SKM-1 (cell line): ENCODE results near the gene HDGFL2.

Experiments used
- DNase-seq: peaks from one replicate; lab custom pipeline; 2025; ENCODE audit not compliant: unreplicated experiment; lab: John Stamatoyannopoulos, UW

The HDGFL2 gene

DNA sequence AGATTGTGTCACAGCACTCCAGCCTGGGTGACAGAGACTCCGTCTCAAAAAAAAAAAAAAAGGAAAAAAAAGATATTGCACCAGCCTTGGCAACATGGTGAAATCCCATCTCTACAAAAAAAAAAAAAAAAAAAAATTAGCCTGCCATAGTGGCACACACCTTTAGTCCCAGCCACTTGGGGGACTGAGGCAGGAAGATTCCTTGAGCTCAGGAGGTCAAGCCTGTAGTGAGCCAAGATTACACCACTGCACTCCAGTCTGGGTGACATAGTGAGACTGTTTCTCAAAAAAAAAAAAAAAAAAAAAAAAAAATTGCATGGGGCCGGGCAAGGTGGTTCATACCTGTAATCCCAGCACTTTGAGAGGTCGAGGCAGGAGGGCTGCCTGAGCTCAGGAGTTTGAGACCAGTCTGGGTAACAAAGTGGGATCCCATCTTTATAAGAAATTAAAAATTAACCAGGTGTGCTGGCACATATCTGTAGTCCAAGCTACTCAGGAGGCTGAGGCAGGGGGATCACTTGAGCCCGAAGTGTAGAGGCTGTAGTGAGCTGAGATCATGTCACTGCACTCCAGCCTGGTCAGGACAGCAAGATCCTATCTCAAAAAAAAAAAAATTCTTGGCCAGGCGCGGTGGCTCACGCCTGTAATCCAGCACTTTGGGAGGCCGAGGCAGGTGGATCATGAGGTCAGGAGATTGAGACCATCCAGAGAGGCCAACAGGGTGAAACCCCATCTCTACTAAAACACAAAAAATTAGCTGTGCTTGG is 7.1 kb upstream of the HDGFL2 start:
- no peak for DNase-seq

DNA sequence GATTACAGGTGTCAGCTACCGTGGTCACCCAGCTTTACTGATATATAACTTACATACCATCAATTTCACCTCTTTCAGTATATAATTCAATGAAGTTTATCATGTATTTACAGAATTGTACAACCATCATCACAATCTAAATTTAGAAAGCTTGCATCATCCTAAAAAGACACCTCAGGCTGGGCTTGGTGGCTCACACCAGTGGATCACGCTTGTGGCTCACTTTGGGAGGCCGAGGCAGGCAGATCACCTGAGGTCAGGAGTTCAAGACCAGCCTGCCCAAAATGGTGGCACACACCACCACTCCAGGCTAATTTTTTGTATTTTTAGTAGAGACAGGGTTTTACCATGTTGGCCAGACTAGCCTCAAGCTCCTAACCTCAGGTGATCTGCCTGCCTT is 4.3 kb upstream of the HDGFL2 start:
- no peak for DNase-seq

DNA sequence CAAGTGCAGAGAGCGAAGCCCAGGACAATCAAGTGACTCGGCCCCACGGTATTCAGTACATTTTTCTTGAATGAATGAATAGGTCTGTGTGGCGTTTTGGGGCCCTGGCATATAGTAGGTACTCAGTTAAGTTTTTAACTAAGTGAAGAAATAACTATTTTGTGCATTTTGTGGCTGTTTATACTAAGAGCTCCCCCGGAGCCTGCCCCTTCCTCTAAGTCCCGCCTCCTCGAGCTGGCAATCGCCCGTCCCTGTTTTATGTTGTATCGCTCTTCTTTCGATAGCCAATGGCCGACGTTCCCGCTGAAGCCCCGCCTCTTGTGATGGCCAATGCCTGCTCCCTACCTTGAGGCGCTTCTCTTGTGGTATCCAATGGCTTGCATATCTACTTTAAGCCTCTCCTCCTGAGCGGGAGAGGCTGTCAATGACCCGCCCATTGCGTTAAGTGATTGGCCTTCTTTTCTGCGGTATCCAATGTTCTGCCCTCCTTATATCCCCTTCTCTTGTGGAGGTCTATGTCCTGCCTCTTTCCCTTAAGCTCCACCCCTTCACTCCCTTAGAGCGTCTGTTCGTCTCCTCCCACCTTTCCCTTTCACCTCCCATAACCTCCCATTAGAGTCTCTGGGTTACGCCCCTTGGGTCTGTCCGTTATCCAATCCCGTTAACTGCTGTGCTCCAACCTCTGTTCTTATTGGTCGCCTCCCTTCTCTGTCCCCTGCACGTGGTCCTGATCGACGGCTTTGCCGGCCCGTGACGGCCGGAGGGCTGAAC is 509 bp upstream of the HDGFL2 start:
- peak; percentile 100 for DNase-seq

DNA sequence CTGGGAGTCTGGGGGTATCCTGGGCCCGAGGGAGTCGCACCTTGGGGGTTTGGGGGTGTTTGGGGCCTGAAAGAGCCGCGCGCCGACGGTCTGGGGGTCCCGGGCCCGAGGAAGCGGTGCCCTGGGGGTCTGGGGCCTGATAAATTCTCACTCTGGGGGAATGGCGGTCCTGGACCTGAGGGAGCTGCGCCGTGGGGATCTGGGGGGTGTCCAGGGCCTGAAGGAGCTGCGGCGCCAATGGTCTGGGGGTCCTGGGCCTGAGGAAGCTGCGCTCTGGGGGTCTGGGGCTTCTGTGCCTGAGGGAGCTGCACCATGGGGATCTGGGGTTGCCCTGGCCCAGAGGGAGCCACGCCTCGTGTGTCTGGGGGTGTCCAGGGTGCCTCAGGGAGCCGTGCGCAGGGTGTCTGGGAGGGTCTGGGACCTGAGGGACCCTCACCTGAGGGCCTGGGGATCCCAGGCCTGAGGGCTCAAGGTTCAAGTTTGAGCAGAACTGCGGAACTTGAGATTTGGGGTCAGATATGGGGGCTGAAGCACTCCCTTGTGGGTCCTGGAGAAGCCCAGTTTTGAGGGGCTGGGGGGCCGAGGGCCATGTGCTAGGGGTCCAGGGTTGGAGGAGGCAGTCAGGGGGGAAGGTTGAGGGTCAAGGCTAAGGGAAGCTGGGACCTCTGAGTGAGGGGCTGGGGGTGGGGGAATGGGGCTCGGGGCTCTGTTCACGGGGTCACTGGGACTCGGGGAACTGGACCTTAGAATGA is 1.1 kb downstream of the HDGFL2 start:
- no peak for DNase-seq

DNA sequence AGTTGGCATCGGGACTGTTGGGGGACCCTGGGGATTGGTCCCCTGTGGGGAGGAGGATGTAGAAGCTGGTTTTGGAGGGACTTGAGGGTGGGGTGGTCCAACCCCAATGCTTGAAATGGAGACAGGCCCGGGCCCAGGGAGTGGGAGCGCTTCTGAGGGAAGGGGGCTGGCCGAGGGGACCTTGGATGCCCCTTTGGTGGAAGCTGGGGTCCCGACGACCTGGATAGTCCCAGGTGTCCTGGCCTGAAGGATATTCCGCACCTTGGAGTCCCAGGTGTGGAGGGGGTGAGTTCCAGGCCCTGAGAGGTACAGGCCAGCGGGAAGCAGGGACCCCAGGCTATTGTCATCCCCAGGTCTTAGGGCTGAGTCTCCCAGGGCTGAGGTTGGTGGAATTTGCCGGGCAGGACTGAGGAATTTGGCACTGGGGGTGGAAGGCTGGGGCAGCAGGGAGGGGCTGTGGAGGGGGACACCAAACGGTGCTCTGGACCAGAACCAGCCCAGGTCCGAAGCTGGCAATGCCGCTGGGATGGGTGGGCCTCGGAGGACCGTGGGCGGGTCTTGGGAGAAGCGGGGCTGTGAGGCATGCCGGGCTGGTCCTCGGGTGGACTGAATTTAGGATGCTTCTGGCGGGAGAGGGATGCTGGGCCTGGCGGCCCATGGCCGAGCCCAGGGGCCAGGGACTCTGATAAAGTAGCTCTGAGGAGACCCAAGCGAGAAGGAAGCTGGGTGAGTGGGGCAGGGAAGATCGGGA is 1.8 kb downstream of the HDGFL2 start:
- no peak for DNase-seq

DNA sequence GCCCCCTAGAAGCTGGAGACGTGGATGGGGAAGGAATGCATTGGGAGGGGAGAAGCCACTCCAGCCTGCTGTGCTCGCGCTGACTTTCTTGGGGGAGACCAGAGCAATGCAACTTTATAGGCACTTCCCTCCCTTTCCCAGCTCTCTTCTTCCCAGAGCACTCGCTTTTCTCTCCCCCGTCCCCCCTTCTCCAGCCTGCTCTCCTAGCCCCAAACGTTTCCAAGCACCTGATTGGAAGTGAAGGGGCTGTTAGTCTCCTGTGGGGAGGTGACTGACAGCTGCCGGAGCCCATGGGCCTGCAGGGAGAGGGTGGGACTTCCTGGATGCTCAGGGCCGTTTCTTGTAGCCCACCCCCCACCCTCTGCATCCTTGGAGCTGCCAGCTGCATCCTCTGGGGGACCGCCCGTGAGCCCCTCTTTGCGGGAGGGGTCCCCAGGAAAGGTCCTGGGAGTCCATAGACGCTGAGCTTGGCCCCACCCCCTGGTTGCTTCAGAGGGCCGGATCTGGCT is 2.5 kb downstream of the HDGFL2 start:
- no peak for DNase-seq

DNA sequence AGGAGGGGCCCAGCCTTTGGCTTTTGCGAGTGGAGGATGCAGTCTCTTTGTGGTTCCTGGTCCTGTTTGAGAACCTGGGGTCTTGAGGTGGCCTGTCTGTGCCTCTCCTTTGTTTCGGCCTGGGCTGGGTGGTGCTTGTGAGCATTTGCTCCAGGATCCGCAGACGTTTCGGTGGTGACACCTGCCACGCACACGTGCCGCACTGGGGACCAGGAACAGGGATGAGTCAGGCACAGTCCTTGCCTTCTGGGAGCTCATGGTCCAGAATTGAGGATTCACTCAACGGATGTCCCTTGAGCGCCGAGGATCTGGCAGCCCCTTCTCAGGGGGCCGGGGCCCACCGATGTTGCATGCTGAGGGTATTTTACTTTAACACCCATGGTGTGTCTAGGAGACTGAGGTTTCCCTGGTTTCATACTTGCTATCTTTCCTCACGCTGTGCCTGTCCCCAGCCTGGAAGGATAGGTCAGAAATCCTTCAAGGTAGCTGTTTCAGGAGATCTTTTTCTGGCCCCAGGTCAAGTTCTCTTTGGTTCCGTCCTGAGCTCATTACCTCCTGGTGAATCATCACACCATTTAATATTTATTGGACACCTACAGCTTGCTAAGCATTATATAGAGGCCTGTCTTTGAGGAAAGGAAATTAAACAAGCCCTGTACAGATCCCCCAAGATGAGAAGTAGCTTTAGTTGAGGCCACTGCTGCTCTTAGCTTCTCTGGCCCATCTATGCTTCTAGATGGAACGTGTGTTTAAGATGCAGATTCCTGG is 5.1 kb downstream of the HDGFL2 start:
- no peak for DNase-seq

DNA sequence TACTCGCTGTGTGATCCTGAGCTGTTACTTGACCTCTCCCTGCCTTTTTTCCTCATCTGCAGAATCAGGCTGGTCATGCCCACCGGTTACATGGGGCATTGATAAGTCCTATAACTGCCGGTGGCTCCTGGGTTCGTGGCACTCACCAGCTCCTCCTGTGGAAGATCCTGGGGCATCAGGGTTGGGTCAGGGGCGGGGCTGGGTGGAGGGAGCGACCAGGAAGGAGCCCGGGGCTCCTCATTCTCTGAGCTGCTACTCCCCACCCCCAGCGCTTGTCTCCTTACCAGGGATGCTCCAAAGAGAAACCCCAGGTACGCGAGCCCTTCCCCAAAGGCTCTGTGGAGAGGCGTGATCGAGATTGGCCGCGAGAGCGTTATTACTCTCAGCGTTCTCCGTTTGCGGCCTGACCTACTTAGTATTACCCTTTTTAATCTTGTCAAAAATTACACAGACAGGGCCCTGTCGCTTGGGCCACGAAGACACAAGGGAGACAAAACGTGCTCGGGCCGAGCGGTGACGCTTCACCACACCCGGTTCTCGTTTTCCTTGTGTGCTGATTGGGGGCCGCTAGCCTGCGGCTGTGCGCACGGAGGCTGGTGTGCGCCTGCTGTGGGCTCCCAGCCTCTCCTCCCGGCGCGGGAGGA is 10.7 kb downstream of the HDGFL2 start:
- no peak for DNase-seq

DNA sequence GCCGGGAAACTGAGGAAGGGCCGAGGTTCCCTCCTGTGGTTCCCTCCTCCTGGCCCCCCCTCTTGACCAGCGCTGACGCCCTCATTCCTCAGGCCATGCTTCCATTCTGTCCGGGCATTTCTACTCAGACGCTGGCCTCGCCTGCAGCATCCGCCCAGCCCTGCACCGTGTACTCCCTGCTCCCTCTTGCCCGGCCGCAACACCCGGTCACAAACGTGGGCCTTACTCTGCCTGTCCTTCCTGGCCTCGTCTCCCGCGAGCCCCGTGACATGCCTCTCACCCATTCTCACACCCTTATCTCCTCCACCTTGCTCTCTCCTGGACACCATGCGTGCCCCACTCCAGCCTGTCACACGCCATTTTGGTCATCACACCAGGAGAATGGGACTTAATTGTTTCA is 11.3 kb downstream of the HDGFL2 start:
- no peak for DNase-seq

DNA sequence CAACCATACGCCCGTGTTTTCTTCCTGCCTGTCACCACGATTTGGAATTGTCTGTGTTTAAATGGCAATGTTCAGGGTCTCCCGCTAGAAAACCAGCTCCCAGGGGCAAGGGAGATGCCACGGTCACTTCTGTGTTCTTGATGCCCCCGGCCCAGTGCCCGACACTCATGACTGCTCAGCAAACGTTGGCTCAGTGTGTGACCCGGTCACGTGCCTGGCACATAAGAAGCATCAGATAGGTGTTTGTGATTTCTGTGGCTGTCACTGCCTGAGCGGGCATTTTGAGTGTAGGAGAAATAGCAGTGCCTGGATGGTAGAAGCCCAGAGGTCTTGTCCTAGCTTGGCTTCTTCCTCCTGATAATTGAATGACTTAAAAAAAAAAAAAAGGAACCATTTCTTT is 15.5 kb downstream of the HDGFL2 start:
- no peak for DNase-seq

DNA sequence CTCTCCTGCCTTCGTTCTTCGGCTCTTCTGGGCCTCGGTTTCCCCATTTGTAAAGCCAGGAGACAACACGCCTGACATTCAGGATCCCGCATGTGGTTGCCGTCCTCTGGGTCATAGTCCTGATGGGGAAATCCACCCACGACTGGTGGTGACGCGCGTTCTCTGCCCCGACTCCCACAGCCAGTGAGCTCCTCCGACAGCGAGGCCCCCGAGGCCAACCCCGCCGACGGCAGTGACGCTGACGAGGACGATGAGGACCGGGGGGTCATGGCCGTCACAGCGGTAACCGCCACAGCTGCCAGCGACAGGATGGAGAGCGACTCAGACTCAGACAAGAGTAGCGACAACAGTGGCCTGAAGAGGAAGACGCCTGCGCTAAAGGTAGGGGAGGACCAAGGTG is 16.4 kb downstream of the HDGFL2 start:
- no peak for DNase-seq

DNA sequence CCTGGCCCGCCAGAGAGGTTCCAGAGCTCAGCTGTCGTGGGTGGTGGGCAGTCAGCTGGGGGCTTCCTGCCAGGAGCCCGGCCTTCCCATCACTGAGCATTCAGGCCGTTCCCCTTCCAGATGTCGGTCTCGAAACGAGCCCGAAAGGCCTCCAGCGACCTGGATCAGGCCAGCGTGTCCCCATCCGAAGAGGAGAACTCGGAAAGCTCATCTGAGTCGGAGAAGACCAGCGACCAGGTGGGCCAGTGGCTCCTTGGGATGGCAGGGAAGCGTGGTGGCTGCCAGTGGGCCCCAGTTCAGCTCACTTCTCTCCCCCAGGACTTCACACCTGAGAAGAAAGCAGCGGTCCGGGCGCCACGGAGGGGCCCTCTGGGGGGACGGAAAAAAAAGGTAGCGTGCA is 19.3 kb downstream of the HDGFL2 start:
- no peak for DNase-seq

DNA sequence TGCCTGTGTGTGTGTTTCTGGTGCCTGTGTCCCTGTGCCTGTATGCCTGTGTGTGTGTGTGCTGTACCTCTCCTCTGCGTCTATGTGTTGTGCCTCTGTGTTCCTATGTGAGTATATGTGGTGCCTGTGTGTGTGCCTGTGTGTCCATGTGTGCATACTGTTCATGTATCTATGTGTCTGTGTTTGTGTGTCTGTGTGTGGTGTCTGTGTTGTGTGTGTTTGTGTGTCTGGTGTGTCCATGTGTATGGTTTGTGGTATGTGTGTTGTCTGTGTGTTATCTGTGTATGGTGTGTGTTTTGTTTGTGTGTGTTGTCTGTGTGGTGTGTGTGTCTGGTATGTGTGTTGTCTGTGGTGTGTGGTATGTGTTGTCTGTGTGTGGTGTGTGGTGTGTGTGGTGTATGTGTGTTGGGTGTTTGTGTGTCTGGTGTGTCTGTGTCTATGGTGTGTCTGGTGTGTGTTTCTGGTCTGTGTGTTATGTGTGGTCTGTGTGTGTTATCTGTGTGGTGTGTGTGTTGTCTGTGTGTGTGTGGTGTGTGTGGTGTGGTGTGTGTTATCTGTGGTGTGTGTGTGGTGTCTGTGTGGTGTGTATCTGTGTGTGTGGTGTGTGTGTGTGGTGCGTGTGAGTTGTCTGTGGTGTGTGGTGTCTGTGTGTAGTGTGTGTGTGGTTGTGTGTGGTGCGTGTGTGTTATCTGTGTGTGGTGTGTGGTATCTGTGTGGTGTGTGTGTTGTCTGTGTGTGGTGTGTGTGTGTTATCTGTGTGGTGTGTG is 20.4 kb downstream of the HDGFL2 start:
- no peak for DNase-seq

DNA sequence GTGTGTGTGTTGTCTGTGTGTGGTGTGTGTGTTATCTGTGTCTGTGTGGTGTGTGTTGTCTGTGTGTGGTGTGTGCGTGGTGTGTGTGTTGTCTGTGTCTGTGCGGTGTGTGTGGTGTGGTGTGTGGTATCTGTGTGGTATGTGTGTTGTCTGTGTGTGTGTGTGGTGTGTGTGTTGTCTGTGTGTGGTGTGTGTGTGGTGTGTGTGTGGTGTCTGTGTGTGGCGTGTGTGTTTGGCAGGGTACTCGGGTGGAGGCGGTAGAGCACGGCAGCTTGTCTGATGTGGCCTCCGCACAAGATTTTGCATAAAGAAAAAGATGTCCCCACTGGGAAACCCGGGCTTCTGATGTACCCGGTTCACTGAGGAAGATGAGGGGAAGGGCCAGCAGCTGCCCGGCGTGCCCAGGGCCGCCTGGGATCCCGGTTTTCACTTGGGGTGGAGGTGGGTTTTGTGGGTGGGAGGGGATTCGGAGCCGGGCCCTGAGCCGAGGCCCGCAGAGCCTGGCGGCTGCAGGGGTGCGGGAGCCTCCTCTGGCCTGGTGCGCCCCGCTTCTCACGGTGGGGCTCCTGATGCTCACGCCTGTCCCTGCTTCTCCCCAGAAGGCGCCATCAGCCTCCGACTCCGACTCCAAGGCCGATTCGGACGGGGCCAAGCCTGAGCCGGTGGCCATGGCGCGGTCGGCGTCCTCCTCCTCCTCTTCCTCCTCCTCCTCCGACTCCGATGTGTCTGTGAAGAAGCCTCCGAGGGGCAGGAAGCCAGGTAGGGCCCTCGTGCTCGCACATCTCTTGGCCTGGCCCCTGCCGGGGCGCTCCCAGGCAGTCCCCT is 21.2 kb downstream of the HDGFL2 start:
- no peak for DNase-seq

DNA sequence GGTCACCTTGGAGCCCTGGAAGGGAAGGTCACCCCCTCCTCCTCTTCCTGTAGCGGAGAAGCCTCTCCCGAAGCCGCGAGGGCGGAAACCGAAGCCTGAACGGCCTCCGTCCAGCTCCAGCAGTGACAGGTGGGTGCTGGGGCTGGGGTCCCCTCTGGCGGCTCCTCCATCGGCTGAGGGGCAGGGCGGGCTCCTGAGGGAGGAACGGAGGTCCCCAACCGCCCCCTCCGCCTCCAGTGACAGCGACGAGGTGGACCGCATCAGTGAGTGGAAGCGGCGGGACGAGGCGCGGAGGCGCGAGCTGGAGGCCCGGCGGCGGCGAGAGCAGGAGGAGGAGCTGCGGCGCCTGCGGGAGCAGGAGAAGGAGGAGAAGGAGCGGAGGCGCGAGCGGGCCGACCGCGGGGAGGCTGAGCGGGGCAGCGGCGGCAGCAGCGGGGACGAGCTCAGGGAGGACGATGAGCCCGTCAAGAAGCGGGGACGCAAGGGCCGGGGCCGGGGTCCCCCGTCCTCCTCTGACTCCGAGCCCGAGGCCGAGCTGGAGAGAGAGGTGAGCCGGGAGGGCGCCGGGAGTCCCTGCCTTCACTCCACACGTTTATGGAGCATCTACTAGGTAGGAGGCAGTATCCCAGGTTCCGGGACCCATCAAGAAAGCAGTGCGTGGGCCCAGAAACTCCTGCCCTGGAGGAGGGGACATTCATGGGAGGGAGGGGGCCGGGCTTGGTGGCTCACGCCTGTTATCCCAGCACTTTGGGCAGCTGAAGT is 22.0 kb downstream of the HDGFL2 start:
- DNase-seq: no peak

DNA sequence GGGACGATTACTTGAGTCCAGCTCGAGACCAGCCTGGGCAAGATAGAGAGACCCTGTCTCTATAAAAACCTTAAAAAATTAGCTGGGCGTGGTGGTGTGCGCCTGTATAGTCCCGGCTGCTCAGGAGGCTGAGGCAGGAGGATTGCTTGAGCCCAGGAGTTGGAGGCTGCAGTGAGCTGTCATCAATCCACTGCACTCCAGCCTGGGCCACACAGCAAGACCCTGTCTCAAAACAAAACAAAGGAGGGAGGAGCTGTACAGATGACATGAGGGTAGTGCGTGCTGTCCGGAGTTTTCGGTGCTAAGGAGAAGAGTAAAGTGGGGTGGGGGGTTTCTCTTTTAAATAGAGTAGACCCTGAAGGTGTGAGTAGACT is 22.6 kb downstream of the HDGFL2 start:
- DNase-seq: no peak

DNA sequence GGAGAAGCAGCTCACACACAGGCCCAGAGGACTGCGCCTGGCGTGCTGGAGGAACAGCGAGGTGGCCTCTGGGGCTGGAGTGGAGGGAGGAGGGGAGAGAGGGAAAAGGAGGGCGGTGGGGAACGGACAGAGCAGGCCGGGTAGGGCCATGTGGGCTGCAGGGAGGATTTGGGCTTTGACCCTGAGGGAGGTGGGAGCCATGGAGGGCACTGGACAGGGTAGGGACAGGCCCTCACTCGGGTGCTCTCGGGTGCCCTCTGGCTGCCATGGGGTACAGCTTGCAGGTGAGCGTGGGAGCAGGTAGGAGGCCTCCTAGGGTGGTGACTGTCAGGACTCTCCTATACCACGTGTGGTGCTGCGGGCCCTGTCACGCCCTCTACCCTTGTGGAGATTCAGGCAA is 23.4 kb downstream of the HDGFL2 start:
- DNase-seq: no peak
